A549 treated with AZD9567 at 1 μM for 4 hours (cell line): ENCODE data around the gene ADAD2. TPM values are rescaled to one million over a fixed set of nuclear protein-coding genes. Genes with fewer than 3 reads are reported as not detected.

Source experiments
- total RNA-seq: library from RNA; stranded (reverse); fragments of 200-300 nt; extraction: Qiagen RNA extraction; gene quantifications from 5 replicates; pipeline ENCODE4 v1.2.3, GENCODE V29; 2022; ENCODE audit not compliant: insufficient read depth

The ADAD2 gene
- total RNA-seq = 0.06 to 0.13 TPM in 2 of 5 replicates, not detected in the others

GRCh38 chr16:84190731-84191388 lies at the start of gene ADAD2:
Gene ADAD2 (plus strand): TSS chr16:84191157. CDS start chr16:84191231, 74 bp downstream.

DNA sequence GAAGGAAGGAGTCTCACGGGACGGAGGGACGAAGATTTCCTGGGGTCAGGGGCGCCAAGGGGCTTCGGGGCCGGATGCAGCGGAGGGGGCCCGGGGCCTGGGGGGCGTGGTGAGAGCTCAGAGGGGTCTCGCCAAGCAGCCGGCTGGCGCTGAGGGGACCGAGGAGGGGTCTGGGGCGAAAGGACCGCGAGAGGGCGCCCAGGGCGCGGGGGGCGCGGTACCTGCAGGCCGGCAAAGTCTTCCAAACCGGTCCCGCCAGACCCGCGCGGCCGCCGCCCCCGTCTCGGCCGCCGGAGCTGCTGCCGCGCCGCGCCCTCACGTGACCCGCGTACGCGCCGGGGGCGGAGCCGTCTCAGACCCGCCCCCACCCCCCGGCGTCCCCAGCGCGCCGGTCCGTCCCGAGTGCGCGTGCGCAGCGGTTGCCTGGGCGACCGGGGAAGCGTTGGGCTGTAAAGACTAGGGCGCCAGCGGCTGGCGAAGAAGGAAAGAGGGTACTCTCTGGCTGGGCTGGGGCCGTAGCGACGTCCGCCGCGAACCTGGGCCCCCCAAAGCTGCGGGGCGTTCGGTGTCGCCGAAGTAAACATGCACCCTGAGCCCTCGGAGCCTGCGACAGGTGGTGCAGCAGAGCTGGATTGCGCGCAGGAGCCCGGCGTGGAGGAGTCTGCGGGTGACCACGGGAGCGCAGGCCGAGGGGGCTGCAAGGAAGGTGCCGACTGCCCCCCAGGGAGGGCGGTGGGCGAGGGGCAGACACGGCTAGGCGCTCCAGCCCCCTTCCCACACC lies 45.9 kb upstream of the ADAD2 start, which contains the start of the genes DNAAF1 and HSDL1:
DNAAF1 (plus strand) TSS at position 450 of the 781 bp plus-strand sequence; CDS start at position 583, 133 bp downstream.
HSDL1 (minus strand) TSS at position 319 of the 781 bp plus-strand sequence. CDS start 13,856 bp downstream, outside the sequence.

GRCh38 chr16:84186685-84187437 lies 4.1 kb upstream of the ADAD2 start, which contains the start of gene TAF1C:
Gene TAF1C (minus strand): TSS chr16:84187057. CDS start chr16:84184988, 2,069 bp downstream.

DNA sequence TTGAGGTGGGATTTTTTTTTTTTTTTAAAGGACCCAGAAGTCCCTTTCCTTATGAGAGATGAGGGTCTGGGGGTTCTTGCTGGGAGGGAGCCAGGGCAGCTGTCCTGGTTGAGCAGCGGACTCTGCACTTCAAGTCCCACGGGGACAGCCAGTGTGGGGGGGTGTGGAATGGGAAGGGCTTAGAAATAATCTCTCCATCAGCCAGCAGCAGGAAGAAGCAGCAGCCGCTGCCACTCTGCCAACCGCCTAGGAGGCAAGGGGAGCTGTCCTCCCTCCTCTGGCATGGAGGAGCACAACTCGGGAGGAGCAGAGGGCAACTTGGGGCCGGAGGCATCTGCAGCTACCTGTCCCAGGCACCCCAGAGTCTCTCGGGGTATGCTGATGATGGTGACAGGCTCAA lies 49.0 kb downstream of the ADAD2 start, which contains the start of gene KCNG4:
KCNG4 (minus strand) TSS at position 104 of the 400 bp plus-strand sequence. CDS start 2,527 bp downstream, outside the sequence.

Other genes with a start within 250 kb of the ADAD2 start
- gene OSGIN1, start 237.9 kb upstream of the ADAD2 start, total RNA-seq = 16.6 to 38.3 TPM (median 25.8 TPM) in 5 replicates
- gene NECAB2, start 222.9 kb upstream of the ADAD2 start, total RNA-seq = 2.3 to 3.1 TPM (median 2.5 TPM) in 4 of 5 replicates, not detected in the other
- gene SLC38A8, start 148.4 kb upstream of the ADAD2 start, total RNA-seq = not detected in 5 replicates
- 40.6 to 52.6 TPM (median 44.6 TPM) in 5 replicates for gene MBTPS1, start 74.2 kb upstream of the ADAD2 start, total RNA-seq
- gene HSDL1, start 46.0 kb upstream of the ADAD2 start, total RNA-seq = 19.4 to 22.2 TPM (median 21.4 TPM) in 5 replicates
- gene DNAAF1, start 45.8 kb upstream of the ADAD2 start, total RNA-seq = 0.20 to 0.38 TPM (median 0.32 TPM) in 4 of 5 replicates, not detected in the other
- 17.7 to 39.9 TPM (median 32.8 TPM) in 5 replicates for gene TAF1C, start 4.1 kb upstream of the ADAD2 start, total RNA-seq
- 0.02 TPM in 1 of 5 replicates, not detected in the others for gene KCNG4, start 48.9 kb downstream of the ADAD2 start, total RNA-seq
- gene WFDC1, start 103.7 kb downstream of the ADAD2 start, total RNA-seq = not detected in 5 replicates
- 0.07 to 0.46 TPM (median 0.13 TPM) in 3 of 5 replicates, not detected in the others for gene ATP2C2, start 177.4 kb downstream of the ADAD2 start, total RNA-seq